Endodermal cell (in vitro differentiated cells): Measurements from ENCODE around the gene DGKK. TPM values are rescaled to one million over a fixed set of nuclear protein-coding genes. Genes with fewer than 3 reads are reported as not detected.
A peak's percentile ranks its signal among the peaks of the same experiment; 100 is the strongest.

Experiments used
- DNase-seq: peaks from one replicate; pipeline ENCODE4 v3.0.0-alpha.2; 2017
- H3K27ac ChIP-seq: 2 replicates; pipeline ENCODE4 v1.5.1; 2013; ENCODE audit warnings: mild to moderate bottlenecking, low read depth, low read length, moderate library complexity
- H3K27me3 ChIP-seq: 2 replicates; pipeline ENCODE4 v1.6.1; 2013; ENCODE audit warnings: mild to moderate bottlenecking, low read length, moderate library complexity; ENCODE audit not compliant: insufficient read depth, control insufficient read depth, poor library complexity, severe bottlenecking
- H3K36me3 ChIP-seq: 2 replicates; pipeline ENCODE4 v1.7.0; 2013; ENCODE audit warnings: mild to moderate bottlenecking, low read length, moderate library complexity; ENCODE audit not compliant: control insufficient read depth, insufficient read depth
- H3K4me1 ChIP-seq: one replicate; pipeline ENCODE4 v1.7.0; 2013; ENCODE audit warnings: low read length; ENCODE audit not compliant: control insufficient read depth, insufficient read depth
- H3K4me3 ChIP-seq: 2 replicates; pipeline ENCODE4 v1.5.1; 2013; ENCODE audit warnings: mild to moderate bottlenecking, low read length, moderate library complexity
- H3K9ac ChIP-seq: 2 replicates; pipeline ENCODE4 v1.6.1; 2013; ENCODE audit warnings: mild to moderate bottlenecking, low read length, moderate library complexity; ENCODE audit not compliant: poor library complexity, severe bottlenecking; ENCODE audit errors: extremely low read depth
- H3K9me3 ChIP-seq: 2 replicates; pipeline ENCODE4 v1.6.1; 2013; ENCODE audit warnings: mild to moderate bottlenecking, low read length, moderate library complexity; ENCODE audit not compliant: control insufficient read depth
- H3K27ac Mint-ChIP-seq: 2 replicates; pipeline ENCODE4 v1.8.0; 2020; ENCODE audit warnings: mixed read lengths
- H3K27me3 Mint-ChIP-seq: 2 replicates; pipeline ENCODE4 v1.8.0; 2021; ENCODE audit warnings: mild to moderate bottlenecking, mixed read lengths; ENCODE audit not compliant: insufficient read depth
- H3K36me3 Mint-ChIP-seq: 2 replicates; pipeline ENCODE4 v1.8.0; 2020; ENCODE audit warnings: low read depth, mixed read lengths
- H3K4me1 Mint-ChIP-seq: 2 replicates; pipeline ENCODE4 v1.8.0; 2020; ENCODE audit warnings: mixed read lengths
- H3K4me3 Mint-ChIP-seq: 2 replicates; pipeline ENCODE4 v1.8.0; 2020; ENCODE audit warnings: mild to moderate bottlenecking, moderate library complexity, mixed read lengths
- H3K9me3 Mint-ChIP-seq: 2 replicates; pipeline ENCODE4 v1.8.0; 2020; ENCODE audit warnings: mild to moderate bottlenecking, mixed read lengths
- WGBS, 2 experiments: methylation state at CpG; one replicate each; pipeline versions ENCODE4 v1.1.5 to v1.1.7; 2013; ENCODE audit warnings: missing lambda C conversion rate in 2 of 2, mixed read lengths in 1 of 2; ENCODE audit not compliant: insufficient coverage in 1 of 2, insufficient read length in 1 of 2; 5-methylcytosine and 5-hydroxymethylcytosine counted together
- total RNA-seq, 2 donors: library from RNA; stranded (reverse); fragmentation: NEBNext Ultra II Directional in 1 of 2; extraction: Animal tissue kit (Norgen Biotek cat#: 25700) in 1 of 2; gene quantifications; 2 replicates in 1 of 2; 3 replicates in 1 of 2; pipeline ENCODE4 v1.2.1, GENCODE V29; 2021
- TF ChIP-seq, protein P1 (sequence below): fragments of 200-600 bp; sonication (generic); conservative IDR thresholded peaks from 2 replicates; pipeline ENCODE4 v1.5.0; 2021; ENCODE audit warnings: antibody characterized with exemption, mild to moderate bottlenecking

Gene DGKK
- total RNA-seq, 2 donors from 2014 or later, result 3.5 to 4.8 TPM

GRCh38 chrX:50407976-50408375 lies 62.6 kb downstream of the DGKK start:
- Mint-ChIP-seq H3K4me1 (peaks cover 9% of the 10 kb centered on the region), H3K27me3 (no peaks in the 10 kb centered on the region), H3K27ac (no peak overlapping the region), H3K36me3 (peaks cover 5% of the 10 kb centered on the region), H3K4me3 (no peak overlapping the region), H3K9me3 (peaks cover 70% of the 10 kb centered on the region)
- no peak overlapping the region for H3K27ac ChIP-seq
- peak; percentile 49 for DNase-seq
- no peaks in the 10 kb centered on the region for H3K4me1 ChIP-seq
- no peaks in the 10 kb centered on the region for H3K36me3 ChIP-seq
- H3K27me3 ChIP-seq, result no peaks in the 10 kb centered on the region
- H3K9ac ChIP-seq, result no peak overlapping the region
- 87% methylated on average over 2 of the region's 2 CpGs; no CpG with 5 or more reads in 1 of the 2 experiments for WGBS, 2 experiments
- no peaks in the 10 kb centered on the region for H3K9me3 ChIP-seq
- TF ChIP-seq, protein P1, sequence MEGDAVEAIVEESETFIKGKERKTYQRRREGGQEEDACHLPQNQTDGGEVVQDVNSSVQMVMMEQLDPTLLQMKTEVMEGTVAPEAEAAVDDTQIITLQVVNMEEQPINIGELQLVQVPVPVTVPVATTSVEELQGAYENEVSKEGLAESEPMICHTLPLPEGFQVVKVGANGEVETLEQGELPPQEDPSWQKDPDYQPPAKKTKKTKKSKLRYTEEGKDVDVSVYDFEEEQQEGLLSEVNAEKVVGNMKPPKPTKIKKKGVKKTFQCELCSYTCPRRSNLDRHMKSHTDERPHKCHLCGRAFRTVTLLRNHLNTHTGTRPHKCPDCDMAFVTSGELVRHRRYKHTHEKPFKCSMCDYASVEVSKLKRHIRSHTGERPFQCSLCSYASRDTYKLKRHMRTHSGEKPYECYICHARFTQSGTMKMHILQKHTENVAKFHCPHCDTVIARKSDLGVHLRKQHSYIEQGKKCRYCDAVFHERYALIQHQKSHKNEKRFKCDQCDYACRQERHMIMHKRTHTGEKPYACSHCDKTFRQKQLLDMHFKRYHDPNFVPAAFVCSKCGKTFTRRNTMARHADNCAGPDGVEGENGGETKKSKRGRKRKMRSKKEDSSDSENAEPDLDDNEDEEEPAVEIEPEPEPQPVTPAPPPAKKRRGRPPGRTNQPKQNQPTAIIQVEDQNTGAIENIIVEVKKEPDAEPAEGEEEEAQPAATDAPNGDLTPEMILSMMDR, result no peak
- no peak overlapping the region for H3K4me3 ChIP-seq

- H3K36me3 Mint-ChIP-seq, result peaks cover 5% of the 10 kb centered on the region
- no peak overlapping the region for H3K4me3 Mint-ChIP-seq
- no peak overlapping the region for H3K9ac ChIP-seq
- peaks cover 9% of the 10 kb centered on the region for H3K4me1 Mint-ChIP-seq
- no peak overlapping the region for H3K4me3 ChIP-seq
- peak overlapping the region; percentile 9 for H3K27ac Mint-ChIP-seq
- H3K27me3 ChIP-seq, result no peaks in the 10 kb centered on the region
- DNase-seq, result peak; percentile 48
- no peaks in the 10 kb centered on the region for H3K27me3 Mint-ChIP-seq
- H3K4me1 ChIP-seq, result no peaks in the 10 kb centered on the region
- H3K9me3 ChIP-seq, result no peaks in the 10 kb centered on the region
- no peak overlapping the region for H3K27ac ChIP-seq
- peaks cover 62% of the 10 kb centered on the region for H3K9me3 Mint-ChIP-seq
- WGBS, 2 experiments, result 65% methylated on average over 5 of the region's 5 CpGs; no CpG with 5 or more reads in 1 of the 2 experiments
- TF ChIP-seq, protein P1, result no peak
- H3K36me3 ChIP-seq, result no peaks in the 10 kb centered on the region
Observed at GRCh38 chrX:50403903-50404302, 66.7 kb downstream of the DGKK start.

DNA sequence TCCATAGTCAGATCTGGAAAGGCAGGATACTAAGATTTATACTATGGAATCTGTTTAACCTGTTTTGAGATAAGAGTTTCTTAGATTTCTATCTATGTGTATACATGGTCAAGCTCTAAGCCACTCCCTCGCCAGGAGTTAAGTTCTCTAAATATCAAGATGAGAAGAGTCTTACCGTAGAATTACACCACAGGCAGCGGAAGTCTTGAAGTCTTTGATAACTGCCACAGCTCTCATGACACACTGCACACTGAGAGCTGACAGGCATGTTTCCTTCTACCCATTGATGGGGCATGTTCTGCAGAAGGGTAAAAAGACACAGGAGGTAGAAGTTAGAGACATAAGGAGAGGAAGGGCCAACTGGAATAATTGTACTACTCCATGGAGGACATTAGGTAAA lies 67.7 kb downstream of the DGKK start:
- Histone ChIP-seq H3K9ac (no peak overlapping the region), H3K27me3 (no peaks in the 10 kb centered on the region), H3K36me3 (no peaks in the 10 kb centered on the region), H3K27ac (no peak overlapping the region), H3K9me3 (no peaks in the 10 kb centered on the region), H3K4me3 (no peak overlapping the region), H3K4me1 (no peaks in the 10 kb centered on the region)
- 96% methylated on average over 3 of the region's 3 CpGs; no CpG with 5 or more reads in 1 of the 2 experiments for WGBS, 2 experiments
- H3K36me3 Mint-ChIP-seq, result peaks cover 5% of the 10 kb centered on the region
- no peak overlapping the region for H3K27ac Mint-ChIP-seq
- no peaks in the 10 kb centered on the region for H3K27me3 Mint-ChIP-seq
- no peak for DNase-seq
- H3K4me1 Mint-ChIP-seq, result peaks cover 9% of the 10 kb centered on the region
- H3K9me3 Mint-ChIP-seq, result peaks cover 58% of the 10 kb centered on the region
- TF ChIP-seq, protein P1, result no peak
- H3K4me3 Mint-ChIP-seq, result no peak overlapping the region
